GM12878 (cell line): Measurements from ENCODE around the gene IQGAP1. TPM values are rescaled to one million over a fixed set of nuclear protein-coding genes. Genes with fewer than 3 reads are reported as not detected.

Experiments used
- ATAC-seq: fragments of 200-7000 bp; cut with Tn5 transposase; 3 replicates; pipeline ENCODE4 v1.9.1; 2020; ENCODE audit warnings: mild to moderate bottlenecking, moderate library complexity
- BruUV-seq: library from RNA; stranded (reverse); fragments of 400-500 nt; replicated peaks from 2 replicates; lab custom pipeline; 2021; lab: Mats Ljungman, UMichigan
- CTCF ChIA-PET: fragments of 300-600 bp; sonication (Branson Sonifier 250); formaldehyde crosslinking; extraction: SDS; loops from one replicate; lab custom pipeline; 2021; ENCODE audit warnings: inconsistent platforms; lab: Yijun Ruan, JAX
- POLR2A ChIA-PET: fragments of 350-600 bp; formaldehyde crosslinking; extraction: SDS; loops from one replicate; lab custom pipeline; 2021; ENCODE audit warnings: inconsistent platforms; lab: Charles Lee
- RAD21 ChIA-PET: fragments of 300-600 bp; sonication (Branson Sonifier 250); formaldehyde crosslinking; loops from one replicate; lab custom pipeline; 2023; ENCODE audit warnings: antibody characterized with exemption; ENCODE audit not compliant: unreplicated experiment; lab: Charles Lee
- SMC1A ChIA-PET: fragments of 300-600 bp; sonication (Branson Sonifier 250); formaldehyde crosslinking; loops from one replicate; lab custom pipeline; 2023; ENCODE audit not compliant: unreplicated experiment, uncharacterized antibody; lab: Charles Lee
- DNase-seq: peaks from one replicate; pipeline ENCODE4 v3.0.0-alpha.2; 2011; ENCODE audit warnings: low read depth, low spot score
- FAIRE-seq: peaks from 3 replicates; lab custom pipeline; 2011; peaks lifted over from hg19 to GRCh38; lab: Jason Lieb, UNC
- H2AFZ ChIP-seq: 2 replicates; pipeline ENCODE4 v1.6.0; 2011; ENCODE audit warnings: low read depth, low read length, control low read depth; ENCODE audit not compliant: control insufficient read depth
- H3K27ac ChIP-seq: 2 replicates; pipeline ENCODE4 v1.5.1; 2011; ENCODE audit warnings: control low read depth; ENCODE audit not compliant: control insufficient read depth, insufficient read depth
- H3K27me3 ChIP-seq, 2 experiments: replicated peaks in 1 of 2; 2 replicates each; pipeline versions ENCODE4 v1.6.0 to v1.6.1; 2011; ENCODE audit warnings: low read length in 1 of 2; ENCODE audit not compliant: control insufficient read depth in 2 of 2, insufficient read depth in 2 of 2
- H3K36me3 ChIP-seq, 2 experiments: 2 replicates each; pipeline ENCODE4 v1.5.1; 2011; ENCODE audit warnings: low read length in 1 of 2; ENCODE audit not compliant: control insufficient read depth in 2 of 2, insufficient read depth in 2 of 2
- H3K4me1 ChIP-seq: 2 replicates; pipeline ENCODE4 v1.6.1; 2011; ENCODE audit warnings: mild to moderate bottlenecking, low read length, moderate library complexity, mixed read lengths; ENCODE audit not compliant: control insufficient read depth, insufficient read depth
- H3K4me2 ChIP-seq: 2 replicates; pipeline ENCODE4 v1.6.0; 2011; ENCODE audit warnings: control low read depth; ENCODE audit not compliant: control insufficient read depth, insufficient read depth
- H3K4me3 ChIP-seq: fragments of 200-600 bp; sonication (generic); 2 replicates; pipeline ENCODE4 v1.5.1; 2016
- H3K79me2 ChIP-seq: 2 replicates; pipeline ENCODE4 v1.6.0; 2011; ENCODE audit warnings: low read length; ENCODE audit not compliant: control insufficient read depth, insufficient read depth
- H3K9ac ChIP-seq: 2 replicates; pipeline ENCODE4 v1.8.0; 2011; ENCODE audit warnings: low read length, control low read depth, mixed read lengths; ENCODE audit not compliant: control insufficient read depth, insufficient read depth
- H3K9me3 ChIP-seq: replicated peaks from 3 replicates; pipeline ENCODE4 v1.5.1; 2011; ENCODE audit warnings: mild to moderate bottlenecking, low read length; ENCODE audit not compliant: control insufficient read depth, insufficient read depth
- H4K20me1 ChIP-seq: 2 replicates; pipeline ENCODE4 v1.6.0; 2011; ENCODE audit not compliant: control insufficient read depth, insufficient read depth
- GABPA ChIP-seq: IDR thresholded peaks from 2 replicates; pipeline ENCODE4 v1.6.1; 2014; ENCODE audit warnings: antibody characterized with exemption, low read depth, mild to moderate bottlenecking, inconsistent platforms
- HDGF ChIP-seq: fragments of 450-650 bp; IDR thresholded peaks from 2 replicates; pipeline ENCODE4 v1.6.1; 2016; ENCODE audit warnings: antibody characterized with exemption
- HSF1 ChIP-seq: fragments of 150-350 bp; IDR thresholded peaks from 2 replicates; pipeline ENCODE4 v1.6.1; 2014; ENCODE audit warnings: mild to moderate bottlenecking, low read depth, low read length
- NFXL1 ChIP-seq: fragments of 450-650 bp; IDR thresholded peaks from 2 replicates; pipeline ENCODE4 v1.6.1; 2017; ENCODE audit warnings: antibody characterized with exemption, mild to moderate bottlenecking, borderline replicate concordance
- POLR2AphosphoS5 ChIP-seq: IDR thresholded peaks from 2 replicates; pipeline ENCODE4 v1.6.1; 2011; ENCODE audit warnings: mild to moderate bottlenecking, low read length, inconsistent platforms
- SMC3 ChIP-seq: IDR thresholded peaks from 2 replicates; pipeline ENCODE4 v1.6.1; 2011; ENCODE audit warnings: low read length, improper control_type of control experiment, borderline replicate concordance
- WGBS: methylation state at CpG from one replicate; pipeline ENCODE4 v1.1.6; 2016; ENCODE audit warnings: low lambda C conversion rate; ENCODE audit not compliant: insufficient replicate concordance, insufficient coverage; ENCODE audit errors: missing lambda C conversion rate; 5-methylcytosine and 5-hydroxymethylcytosine counted together
- in situ Hi-C: fragments of 300-500 bp; cut with MboI; formaldehyde crosslinking; loops from 9 replicates; pipeline ENCODE4 v1.14.3; 2018; ENCODE audit warnings: mixed read lengths
- intact Hi-C: fragments of 100-400 bp; cut with micrococcal nuclease; formaldehyde crosslinking; loops from one replicate; pipeline ENCODE4 v1.14.2; 2022; ENCODE audit not compliant: unreplicated experiment
- polyA plus RNA-seq, 11 experiments: library from polyadenylated mRNA; depleted of rRNA in 4 of 11; unstranded in 6 of 11; stranded (reverse) in 5 of 11; fragments of >200 nt; fragmentation: Nextera tagmentation in 4 of 11; fragmentation: Illumina TruSeq in 1 of 11; extraction: Ambion mirVana in 4 of 11; extraction: Trizol in 1 of 11; gene quantifications; 1 replicate in 1 of 11; 2 replicates in 10 of 11; pipeline versions ENCODE4 v1.2.1 to v1.2.3, GENCODE V29; 2011 to 2016; ENCODE audit warnings: inconsistent platforms in 2 of 11, missing spikeins in 2 of 11, low read depth in 1 of 11
- total RNA-seq, 4 experiments: library from RNA; depleted of rRNA in 3 of 4; stranded (reverse); fragments of >200 nt in 3 of 4; fragmentation: Illumina TruSeq in 1 of 4; extraction: Trizol in 1 of 4; gene quantifications; 2 replicates each; pipeline versions ENCODE4 v1.2.1 to v1.2.3, GENCODE V29; 2013 to 2021

The IQGAP1 gene
- total and polyA plus RNA-seq, 10 of the 15 experiments (the other 5 are each of a cell fraction or from before 2014, with no cell fraction given): 65.2 to 250 (median 112) TPM

- H3K4me1 ChIP-seq: no peaks in the 10 kb centered on the region
- TF ChIP-seq HDGF (no peak), SMC3 (no peak), HSF1 (no peak), GABPA (no peak), POLR2AphosphoS5 (no peak), NFXL1 (no peak)
- no peak overlapping the region for H3K4me3 ChIP-seq
- ATAC-seq (no peak), DNase-seq (no peak), FAIRE-seq (no peak)
- H3K4me2 ChIP-seq: no peak overlapping the region
- H3K79me2 ChIP-seq: no peaks in the 10 kb centered on the region
- BruUV-seq: no TSS peak
- ChIA-PET RAD21 (interaction anchor here (0.6 to 1.9 kb wide), 5 partner anchors 41 to 525 kb away, joined by 3 to 7 read pairs (median 3); no protein-coding TSS in a partner anchor), POLR2A (interaction anchor here (1.2 to 1.5 kb wide), 2 partner anchors 9 to 27 kb away, joined by 4 to 6 read pairs; partner anchors contain the start of genes IQGAP1 and ZNF774), CTCF (interaction anchor here (0.7 to 4.8 kb wide), 17 partner anchors 18 to 574 kb away, joined by 3 to 49 read pairs (median 4); partner anchors contain the start of gene UNC45A), SMC1A (interaction anchor here (0.7 to 4.2 kb wide), 14 partner anchors 13 to 525 kb away, joined by 3 to 27 read pairs (median 4); partner anchors contain the start of gene IQGAP1)
- H3K36me3 ChIP-seq: no peaks in the 10 kb centered on the region
- intact Hi-C loops (loop anchor here (5.0 kb wide), 1 partner anchor 102 kb away; no protein-coding TSS in a partner anchor), in situ Hi-C loops (no loop called here)
- no peak overlapping the region for H2AFZ ChIP-seq
- H3K9me3 ChIP-seq: no peaks in the 10 kb centered on the region
- no peak overlapping the region for H3K9ac ChIP-seq
- 99% methylated on average over 14 of the region's 14 CpGs for WGBS
- H3K27ac ChIP-seq: no peak overlapping the region
- no peaks in the 10 kb centered on the region for H3K27me3 ChIP-seq
- no peaks in the 10 kb centered on the region for H4K20me1 ChIP-seq
These were observed 27.3 kb upstream of the IQGAP1 start for GRCh38 chr15:90360746-90361145.
